Breast epithelium (tissue), 4 donors: ENCODE results near the gene ST6GALNAC4. TPM values are rescaled to one million over a fixed set of nuclear protein-coding genes. Genes with fewer than 3 reads are reported as not detected.

ENCODE experiments used
- DNase-seq, 2 donors: peaks; one replicate each; pipeline ENCODE4 v3.0.0-alpha.2; 2019; ENCODE audit warnings: low spot score in 2 of 2
- H3K27ac ChIP-seq, 2 donors: fragments of 200-600 bp; sonication (generic) in 1 of 2; one replicate each; pipeline ENCODE4 v1.5.1; 2016 to 2019; ENCODE audit warnings: mild to moderate bottlenecking in 1 of 2
- H3K27me3 ChIP-seq, 2 donors: fragments of 200-600 bp; sonication (generic) in 1 of 2; one replicate each; pipeline versions ENCODE4 v1.5.1 to v1.6.0; 2017 to 2019; ENCODE audit warnings: control low read depth in 1 of 2, mild to moderate bottlenecking in 1 of 2
- H3K36me3 ChIP-seq: fragments of 200-600 bp; one replicate; pipeline ENCODE4 v1.5.1; 2019
- H3K4me1 ChIP-seq, 2 donors: fragments of 200-600 bp; sonication (generic); one replicate each; pipeline ENCODE4 v1.5.1; 2016 to 2019; ENCODE audit warnings: control low read depth in 1 of 2
- H3K4me3 ChIP-seq, 3 donors: fragments of 200-600 bp; sonication (generic); 1 replicate in 2 of 3; 2 replicates in 1 of 3; pipeline ENCODE4 v1.5.1; 2016 to 2019; ENCODE audit warnings: mild to moderate bottlenecking in 3 of 3, moderate library complexity in 2 of 3
- H3K9me3 ChIP-seq, 2 donors: fragments of 200-600 bp; sonication (generic) in 1 of 2; one replicate each; pipeline ENCODE4 v1.5.1; 2016 to 2019; ENCODE audit warnings: control low read depth in 1 of 2
- POLR2A ChIP-seq: fragments of 450-650 bp; IDR thresholded peaks from one replicate; pipeline ENCODE4 v1.6.1; 2016; ENCODE audit warnings: antibody characterized with exemption, mild to moderate bottlenecking, moderate library complexity
- POLR2AphosphoS5 ChIP-seq, 3 donors: sonication (generic); formaldehyde crosslinking; IDR thresholded peaks; one replicate each; pipeline ENCODE4 v1.6.1; 2017; ENCODE audit warnings: antibody characterized with exemption in 3 of 3
- intact Hi-C: fragments of 100-400 bp; cut with DNase I; formaldehyde crosslinking; loops from one replicate; pipeline ENCODE4 v1.15.1; 2023; ENCODE audit warnings: low total_unique reads
- total RNA-seq, 3 donors: library from RNA; depleted of rRNA; stranded (reverse); fragments of >200 nt; gene quantifications; one replicate each; pipeline ENCODE4 v1.1.0, GENCODE V29; 2016
- TF ChIP-seq, protein P1 (sequence below), 3 donors: fragments of 450-650 bp; IDR thresholded peaks; one replicate each; pipeline ENCODE4 v1.5.1; 2016 to 2017; ENCODE audit warnings: antibody characterized with exemption in 3 of 3, mild to moderate bottlenecking in 3 of 3, moderate library complexity in 3 of 3

Gene ST6GALNAC4
- total RNA-seq, 3 donors from 2014 or later, result 17.6 to 44.6 (median 24.0) TPM

- H3K27me3 ChIP-seq, result no peaks in the 10 kb centered on the region
- no peak overlapping the region for H3K27ac ChIP-seq
- DNase-seq, result no peak
- no peak for TF ChIP-seq POLR2AphosphoS5 (IDR thresholded peaks at IDR 0.05)
- TF ChIP-seq, protein P1, sequence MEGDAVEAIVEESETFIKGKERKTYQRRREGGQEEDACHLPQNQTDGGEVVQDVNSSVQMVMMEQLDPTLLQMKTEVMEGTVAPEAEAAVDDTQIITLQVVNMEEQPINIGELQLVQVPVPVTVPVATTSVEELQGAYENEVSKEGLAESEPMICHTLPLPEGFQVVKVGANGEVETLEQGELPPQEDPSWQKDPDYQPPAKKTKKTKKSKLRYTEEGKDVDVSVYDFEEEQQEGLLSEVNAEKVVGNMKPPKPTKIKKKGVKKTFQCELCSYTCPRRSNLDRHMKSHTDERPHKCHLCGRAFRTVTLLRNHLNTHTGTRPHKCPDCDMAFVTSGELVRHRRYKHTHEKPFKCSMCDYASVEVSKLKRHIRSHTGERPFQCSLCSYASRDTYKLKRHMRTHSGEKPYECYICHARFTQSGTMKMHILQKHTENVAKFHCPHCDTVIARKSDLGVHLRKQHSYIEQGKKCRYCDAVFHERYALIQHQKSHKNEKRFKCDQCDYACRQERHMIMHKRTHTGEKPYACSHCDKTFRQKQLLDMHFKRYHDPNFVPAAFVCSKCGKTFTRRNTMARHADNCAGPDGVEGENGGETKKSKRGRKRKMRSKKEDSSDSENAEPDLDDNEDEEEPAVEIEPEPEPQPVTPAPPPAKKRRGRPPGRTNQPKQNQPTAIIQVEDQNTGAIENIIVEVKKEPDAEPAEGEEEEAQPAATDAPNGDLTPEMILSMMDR (IDR thresholded peaks at IDR 0.05), result no peak
- no peak for TF ChIP-seq POLR2A
- no peaks in the 10 kb centered on the region for H3K9me3 ChIP-seq
- peaks cover 6 to 8% of the 10 kb centered on the region in 2 donors for H3K4me1 ChIP-seq
- intact Hi-C loops, result loop anchor here (5.0 kb wide), 1 partner anchor 56 kb away; no protein-coding TSS in a partner anchor
- H3K4me3 ChIP-seq, result no peak overlapping the region
- H3K36me3 ChIP-seq, result no peaks in the 10 kb centered on the region
Observed at GRCh38 chr9:127923046-127923445, 6.2 kb upstream of the ST6GALNAC4 start.

GRCh38 chr9:127921557-127922120 is 4.8 kb upstream of the ST6GALNAC4 start:
- Histone ChIP-seq H3K36me3 (no peaks in the 10 kb centered on the region), H3K27me3 (no peaks in the 10 kb centered on the region), H3K4me1 (peaks cover 6 to 8% of the 10 kb centered on the region in 2 donors), H3K9me3 (no peaks in the 10 kb centered on the region), H3K4me3 (peak overlapping the region; percentile 7 to 57 (median 29)), H3K27ac (peak overlapping the region in 1 of 2 donors; percentile 21)
- TF ChIP-seq POLR2AphosphoS5 (IDR thresholded peaks at IDR 0.05) (peak; percentile 37 to 66 (median 58)), POLR2A (no peak)
- TF ChIP-seq, protein P1 (IDR thresholded peaks at IDR 0.05), result peak; percentile 73 to 97 (median 95)
- intact Hi-C loops, result loop anchor here (5.0 kb wide), 1 partner anchor 54 kb away; no protein-coding TSS in a partner anchor
- DNase-seq, result peak in 1 of 2 donors; percentile 79

DNA sequence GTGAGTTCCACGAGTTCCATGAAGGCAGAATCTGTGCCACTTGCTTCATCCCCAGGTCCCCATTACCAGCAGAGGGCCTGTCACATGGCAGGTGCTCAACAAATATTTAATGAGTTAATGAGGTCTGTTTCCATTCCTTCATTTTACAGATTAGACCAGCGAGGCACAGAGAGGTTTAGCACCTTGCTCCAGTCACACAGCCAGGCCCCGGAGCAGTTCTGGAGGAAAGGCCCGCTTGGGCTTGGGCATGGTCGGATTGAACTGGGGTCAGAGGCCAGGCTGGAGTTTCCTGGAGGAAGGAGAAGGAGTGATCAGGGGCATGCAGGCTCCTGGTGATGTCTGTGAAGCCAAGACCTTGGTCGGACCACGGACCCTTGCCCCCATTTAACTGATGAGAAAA is 4.0 kb upstream of the ST6GALNAC4 start:
- Histone ChIP-seq H3K4me3 (no peak overlapping the region), H3K4me1 (peaks cover 6 to 8% of the 10 kb centered on the region in 2 donors), H3K27me3 (no peaks in the 10 kb centered on the region), H3K36me3 (no peaks in the 10 kb centered on the region), H3K27ac (no peak overlapping the region), H3K9me3 (no peaks in the 10 kb centered on the region)
- intact Hi-C loops, result loop anchor here (5.0 kb wide), 1 partner anchor 53 kb away; no protein-coding TSS in a partner anchor
- DNase-seq, result no peak
- TF ChIP-seq, protein P1 (IDR thresholded peaks at IDR 0.05), result no peak
- TF ChIP-seq POLR2A, result no peak
- TF ChIP-seq POLR2AphosphoS5 (IDR thresholded peaks at IDR 0.05), result no peak

- DNase-seq, result peak; percentile 84 to 88
- TF ChIP-seq POLR2AphosphoS5 (IDR thresholded peaks at IDR 0.05), result peak; percentile 52 to 99 (median 88)
- TF ChIP-seq, protein P1 (IDR thresholded peaks at IDR 0.05), result no peak
- no peaks in the 10 kb centered on the region for H3K27me3 ChIP-seq
- no peaks in the 10 kb centered on the region for H3K9me3 ChIP-seq
- H3K27ac ChIP-seq, result peak overlapping the region; percentile 68 to 84
- H3K4me3 ChIP-seq, result no peak overlapping the region
- H3K4me1 ChIP-seq, result peaks cover 6 to 8% of the 10 kb centered on the region in 2 donors
- intact Hi-C loops, result no loop called here
- H3K36me3 ChIP-seq, result no peaks in the 10 kb centered on the region
Observed at GRCh38 chr9:127919253-127919815, 2.5 kb upstream of the ST6GALNAC4 start.
